Esophagus muscularis mucosa (tissue), 4 donors: ENCODE data around the gene ZNF536. TPM values are rescaled to one million over a fixed set of nuclear protein-coding genes. Genes with fewer than 3 reads are reported as not detected.

ENCODE experiments used
- DNase-seq: peaks from one replicate; pipeline ENCODE4 v3.0.0-alpha.2; 2017; ENCODE audit errors: extremely low spot score
- H3K27ac ChIP-seq, 4 donors: fragments of 200-600 bp; sonication (generic); replicated peaks in 1 of 4; 1 replicate in 3 of 4; 2 replicates in 1 of 4; pipeline ENCODE4 v1.5.1; 2016 to 2019; ENCODE audit warnings: mild to moderate bottlenecking in 1 of 4
- H3K27me3 ChIP-seq, 4 donors: fragments of 200-600 bp; sonication (generic); one replicate each; pipeline versions ENCODE4 v1.5.1 to v1.6.0; 2016 to 2019
- H3K36me3 ChIP-seq, 4 donors: fragments of 200-600 bp; sonication (generic); one replicate each; pipeline ENCODE4 v1.5.1; 2016 to 2019
- H3K4me1 ChIP-seq, 4 donors: fragments of 200-600 bp; sonication (generic); one replicate each; pipeline ENCODE4 v1.5.1; 2016 to 2019
- H3K4me3 ChIP-seq, 4 donors: fragments of 200-600 bp; sonication (generic); 1 replicate in 2 of 4; 2 replicates in 2 of 4; pipeline ENCODE4 v1.5.1; 2016 to 2019; ENCODE audit warnings: mild to moderate bottlenecking in 4 of 4, moderate library complexity in 1 of 4
- H3K9me3 ChIP-seq, 4 donors: fragments of 200-600 bp; sonication (generic); 1 replicate in 3 of 4; 2 replicates in 1 of 4; pipeline ENCODE4 v1.5.1; 2016 to 2019
- CTCF ChIP-seq, 3 experiments: fragments of 200-600 bp in 2 of 3; fragments of 450-650 bp in 1 of 3; sonication (generic) in 2 of 3; IDR thresholded peaks; one replicate each; pipeline ENCODE4 v1.5.1; 2017 to 2019; ENCODE audit warnings: antibody characterized with exemption in 3 of 3, mild to moderate bottlenecking in 2 of 3, moderate library complexity in 1 of 3
- EP300 ChIP-seq: sonication (generic); formaldehyde crosslinking; IDR thresholded peaks from one replicate; pipeline ENCODE4 v1.6.1; 2017; ENCODE audit warnings: antibody characterized with exemption
- POLR2A ChIP-seq: fragments of 450-650 bp; IDR thresholded peaks from one replicate; pipeline ENCODE4 v1.6.1; 2017; ENCODE audit warnings: antibody characterized with exemption, moderate library complexity, mild to moderate bottlenecking, low read depth
- POLR2AphosphoS5 ChIP-seq, 2 donors: sonication (generic); formaldehyde crosslinking; IDR thresholded peaks; one replicate each; pipeline ENCODE4 v1.6.1; 2017; ENCODE audit warnings: antibody characterized with exemption in 2 of 2
- WGBS: methylation state at CpG from one replicate; pipeline ENCODE4 v1.1.5; 2018; 5-methylcytosine and 5-hydroxymethylcytosine counted together
- intact Hi-C: fragments of 100-400 bp; cut with DNase I; formaldehyde crosslinking; loops from one replicate; pipeline ENCODE4 v1.15.1; 2023
- total RNA-seq, 4 donors: library from RNA; depleted of rRNA; stranded (reverse); fragments of >200 nt; gene quantifications; one replicate each; pipeline versions ENCODE4 v1.1.0 to v1.2.1, GENCODE V29; 2016

ZNF536 gene
- total RNA-seq, 4 donors from 2014 or later: 2.5 to 7.3 (median 5.6) TPM

GRCh38 chr19:30425885-30426838 lies 54.0 kb downstream of the ZNF536 start:
- no peaks in the 10 kb centered on the region for H3K36me3 ChIP-seq
- WGBS: 79% methylated on average over 9 of the region's 9 CpGs
- DNase-seq: no peak
- TF ChIP-seq POLR2A (no peak), POLR2AphosphoS5 (IDR thresholded peaks at IDR 0.05) (no peak), EP300 (no peak), CTCF (IDR thresholded peaks at IDR 0.05) (no peak)
- peaks cover 0 to 30% (median 0%) of the 10 kb centered on the region in 4 donors for H3K27me3 ChIP-seq
- H3K4me3 ChIP-seq: no peak overlapping the region
- no peaks in the 10 kb centered on the region for H3K9me3 ChIP-seq
- H3K27ac ChIP-seq: no peak overlapping the region
- intact Hi-C loops: no loop called here
- no peaks in the 10 kb centered on the region for H3K4me1 ChIP-seq

DNA sequence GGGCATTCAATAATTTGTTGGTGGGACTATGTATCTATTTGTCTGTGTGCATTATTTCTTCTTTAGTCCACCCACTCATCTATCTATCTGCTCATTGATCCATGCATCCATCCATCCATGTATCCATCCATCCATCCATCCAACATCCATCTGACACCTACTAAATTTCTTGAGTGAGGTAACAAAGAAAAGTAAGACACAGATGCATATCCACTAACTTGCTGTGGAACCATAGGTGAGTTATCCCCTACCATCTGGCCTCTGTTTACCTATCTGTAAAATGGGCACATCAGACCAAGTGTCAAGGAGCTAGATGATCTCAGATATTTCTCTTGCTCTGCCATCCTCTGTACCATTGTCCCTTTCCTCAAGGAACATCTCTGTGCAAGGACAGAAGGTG lies 54.7 kb downstream of the ZNF536 start:
- H3K27me3 ChIP-seq: peaks cover 0 to 37% (median 0%) of the 10 kb centered on the region in 4 donors
- intact Hi-C loops: no loop called here
- H3K36me3 ChIP-seq: no peaks in the 10 kb centered on the region
- no peaks in the 10 kb centered on the region for H3K9me3 ChIP-seq
- H3K4me3 ChIP-seq: no peak overlapping the region
- no peaks in the 10 kb centered on the region for H3K4me1 ChIP-seq
- no peak for DNase-seq
- no peak overlapping the region for H3K27ac ChIP-seq
- TF ChIP-seq POLR2AphosphoS5 (IDR thresholded peaks at IDR 0.05) (no peak), POLR2A (no peak), EP300 (no peak), CTCF (IDR thresholded peaks at IDR 0.05) (no peak)

DNA sequence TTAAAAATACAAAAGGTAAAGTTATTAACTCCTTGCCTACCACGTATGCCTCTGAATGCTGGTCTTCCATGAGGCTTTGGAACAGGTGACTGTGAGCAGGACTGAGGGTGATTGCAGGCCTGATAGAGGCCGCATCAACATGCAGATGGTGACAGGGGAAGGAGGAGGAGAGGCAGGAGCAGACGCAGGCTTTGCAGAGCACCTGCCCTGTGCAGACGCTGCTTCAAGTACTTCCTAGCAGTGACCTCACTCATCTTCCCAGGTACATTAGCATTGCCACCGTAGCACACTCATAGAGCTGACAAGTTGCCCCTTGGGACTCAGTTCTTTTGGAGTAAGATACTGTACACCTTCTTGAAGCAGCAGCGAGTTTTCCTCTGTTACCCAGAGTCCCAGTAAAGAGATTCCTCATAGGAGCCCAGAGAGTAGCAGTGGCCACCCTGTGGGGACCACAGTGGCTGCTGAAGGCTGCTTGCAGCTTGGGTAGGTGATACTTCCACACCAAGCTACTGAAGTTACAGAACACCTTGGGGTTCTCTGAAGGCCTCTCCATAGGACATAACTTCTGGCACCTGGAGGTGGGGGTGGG lies 56.0 kb downstream of the ZNF536 start:
- Histone ChIP-seq H3K27ac (no peak overlapping the region), H3K4me3 (no peak overlapping the region), H3K27me3 (peaks cover 0 to 46% (median 0%) of the 10 kb centered on the region in 4 donors), H3K36me3 (no peaks in the 10 kb centered on the region), H3K9me3 (no peaks in the 10 kb centered on the region), H3K4me1 (no peaks in the 10 kb centered on the region)
- 81% methylated on average over 4 of the region's 6 CpGs for whole genome bisulfite sequencing
- intact Hi-C loops: no loop called here
- no peak for DNase-seq
- TF ChIP-seq CTCF (IDR thresholded peaks at IDR 0.05) (no peak), EP300 (no peak), POLR2AphosphoS5 (IDR thresholded peaks at IDR 0.05) (no peak), POLR2A (no peak)

DNA sequence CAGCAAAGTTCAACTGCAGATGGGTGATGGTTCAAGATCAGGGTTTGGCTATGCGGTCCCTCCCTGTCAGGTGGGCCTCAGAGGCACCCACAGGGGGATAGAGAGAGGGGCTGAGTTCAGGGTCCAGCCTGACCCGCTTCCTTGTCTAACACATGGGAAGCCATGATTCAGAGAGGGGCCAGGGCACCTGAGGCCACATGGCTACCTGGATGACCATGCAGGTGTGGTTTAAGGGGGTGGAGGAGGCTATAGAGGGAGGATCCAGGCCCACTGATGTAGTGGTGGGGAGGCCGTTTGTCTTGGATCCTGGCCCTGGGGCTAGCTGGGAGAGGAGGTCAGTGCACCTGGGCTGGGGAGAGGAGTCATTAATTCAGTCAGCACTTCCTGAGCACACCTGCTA lies 56.7 kb downstream of the ZNF536 start:
- intact Hi-C loops: no loop called here
- no peak overlapping the region for H3K27ac ChIP-seq
- no peak for TF ChIP-seq CTCF (IDR thresholded peaks at IDR 0.05)
- no peak for TF ChIP-seq EP300
- TF ChIP-seq POLR2A: no peak
- TF ChIP-seq POLR2AphosphoS5 (IDR thresholded peaks at IDR 0.05): no peak
- H3K27me3 ChIP-seq: peaks cover 0 to 40% (median 0%) of the 10 kb centered on the region in 4 donors
- H3K9me3 ChIP-seq: no peaks in the 10 kb centered on the region
- H3K36me3 ChIP-seq: no peaks in the 10 kb centered on the region
- H3K4me1 ChIP-seq: no peaks in the 10 kb centered on the region
- H3K4me3 ChIP-seq: no peak overlapping the region
- no CpG with 5 or more reads among the region's 3 CpGs for WGBS
- DNase-seq: no peak
